Body of pancreas (tissue), 4 donors: ENCODE results near the gene PCDH9.

Experiments used
- POLR2A ChIP-seq, 3 donors: fragments of 450-650 bp; IDR thresholded peaks; one replicate each; pipeline ENCODE4 v1.6.1; 2016; ENCODE audit warnings: antibody characterized with exemption in 3 of 3, mild to moderate bottlenecking in 2 of 3
- TF ChIP-seq, protein P1 (sequence below), 7 experiments: fragments of 450-650 bp in 4 of 7; fragments of 200-600 bp in 3 of 7; sonication (generic) in 3 of 7; IDR thresholded peaks; one replicate each; pipeline ENCODE4 v1.5.1; 2016 to 2019; ENCODE audit warnings: antibody characterized with exemption in 7 of 7

DNA sequence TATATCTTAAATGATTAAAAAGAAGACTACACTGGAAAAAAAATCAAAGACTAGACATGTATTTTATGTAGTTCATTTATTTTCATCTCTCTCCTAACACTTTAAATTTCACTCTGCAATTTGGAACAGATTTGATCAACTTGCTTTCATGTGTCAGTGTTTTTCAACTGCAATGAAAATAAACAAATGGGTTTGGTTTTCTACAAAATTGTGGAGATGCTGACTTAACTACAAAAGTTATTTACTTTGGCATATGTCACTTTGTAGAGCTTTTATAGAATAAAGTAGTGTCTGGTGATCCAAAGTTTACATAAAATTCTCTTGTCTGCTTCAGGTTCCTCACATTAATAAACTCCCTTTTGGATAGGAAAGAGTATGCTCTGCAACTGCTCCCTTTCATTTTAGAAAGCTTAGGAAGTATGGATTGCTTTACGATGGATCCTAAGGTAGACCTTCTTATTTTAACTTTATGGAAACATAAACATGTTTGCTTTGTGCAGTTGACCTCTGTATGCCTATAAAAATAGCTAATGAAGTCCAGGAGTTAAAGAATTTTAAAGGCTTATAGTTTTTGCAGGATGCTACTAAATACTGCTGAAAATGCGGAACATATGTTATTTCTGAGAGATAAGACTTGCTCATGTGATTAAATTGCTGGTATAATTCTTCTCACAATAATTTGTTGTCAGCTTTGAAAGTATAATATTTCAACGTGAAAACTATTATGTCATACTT is 815.9 kb downstream of the PCDH9 start:
- TF ChIP-seq, protein P1, sequence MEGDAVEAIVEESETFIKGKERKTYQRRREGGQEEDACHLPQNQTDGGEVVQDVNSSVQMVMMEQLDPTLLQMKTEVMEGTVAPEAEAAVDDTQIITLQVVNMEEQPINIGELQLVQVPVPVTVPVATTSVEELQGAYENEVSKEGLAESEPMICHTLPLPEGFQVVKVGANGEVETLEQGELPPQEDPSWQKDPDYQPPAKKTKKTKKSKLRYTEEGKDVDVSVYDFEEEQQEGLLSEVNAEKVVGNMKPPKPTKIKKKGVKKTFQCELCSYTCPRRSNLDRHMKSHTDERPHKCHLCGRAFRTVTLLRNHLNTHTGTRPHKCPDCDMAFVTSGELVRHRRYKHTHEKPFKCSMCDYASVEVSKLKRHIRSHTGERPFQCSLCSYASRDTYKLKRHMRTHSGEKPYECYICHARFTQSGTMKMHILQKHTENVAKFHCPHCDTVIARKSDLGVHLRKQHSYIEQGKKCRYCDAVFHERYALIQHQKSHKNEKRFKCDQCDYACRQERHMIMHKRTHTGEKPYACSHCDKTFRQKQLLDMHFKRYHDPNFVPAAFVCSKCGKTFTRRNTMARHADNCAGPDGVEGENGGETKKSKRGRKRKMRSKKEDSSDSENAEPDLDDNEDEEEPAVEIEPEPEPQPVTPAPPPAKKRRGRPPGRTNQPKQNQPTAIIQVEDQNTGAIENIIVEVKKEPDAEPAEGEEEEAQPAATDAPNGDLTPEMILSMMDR (IDR thresholded peaks at IDR 0.05): no peak
- TF ChIP-seq POLR2A (IDR thresholded peaks at IDR 0.05): no peak
